Erythroblast (primary cell): ENCODE results near the gene VIPR2.

Experiments used
- GATA1 ChIP-seq: IDR thresholded peaks from 2 replicates; pipeline ENCODE4 v1.6.1; 2011; ENCODE audit warnings: low read depth, mild to moderate bottlenecking, control low read depth, low read length, moderate library complexity
- POLR2A ChIP-seq: IDR thresholded peaks from 2 replicates; pipeline ENCODE4 v1.6.1; 2011; ENCODE audit warnings: mild to moderate bottlenecking, low read length

- no peak for TF ChIP-seq POLR2A
- TF ChIP-seq GATA1 = no peak
Observed at GRCh38 chr7:159118623-159119022, 26.0 kb downstream of the VIPR2 start.
